Right lobe of liver (tissue), 6 donors: Measurements from ENCODE around the gene CDK5RAP1. TPM values are rescaled to one million over a fixed set of nuclear protein-coding genes. Genes with fewer than 3 reads are reported as not detected.
"Not testable (repeated sequence)": the region's sequence is repeated elsewhere in the genome, so short reads cannot be mapped to it uniquely, and the experiment has no call there.

Experiments
- ATAC-seq, 4 donors: fragments of 200-7000 bp; cut with Tn5 transposase; one replicate each; pipeline ENCODE4 v1.9.1; 2020; ENCODE audit warnings: mild to moderate bottlenecking in 4 of 4, moderate library complexity in 4 of 4
- DNase-seq, 3 donors: peaks; one replicate each; pipeline ENCODE4 v3.0.0-alpha.2; 2020
- H3K27ac ChIP-seq, 3 donors: fragments of 200-600 bp; one replicate each; pipeline ENCODE4 v1.8.0; 2022
- H3K27me3 ChIP-seq, 2 donors: fragments of 200-600 bp; one replicate each; pipeline ENCODE4 v1.8.0; 2022
- H3K36me3 ChIP-seq, 4 donors: fragments of 200-600 bp; sonication (generic) in 1 of 4; one replicate each; pipeline versions ENCODE4 v1.5.1 to v1.8.0; 2017 to 2022; ENCODE audit warnings: control low read depth in 1 of 4
- H3K4me1 ChIP-seq, 4 donors: fragments of 200-600 bp; sonication (generic) in 1 of 4; one replicate each; pipeline versions ENCODE4 v1.5.1 to v1.8.0; 2017 to 2022; ENCODE audit warnings: control low read depth in 1 of 4
- H3K4me3 ChIP-seq, 3 donors: fragments of 200-600 bp; one replicate each; pipeline ENCODE4 v1.8.0; 2022
- H3K9me3 ChIP-seq, 4 donors: fragments of 200-600 bp; sonication (generic) in 1 of 4; one replicate each; pipeline versions ENCODE4 v1.5.1 to v1.8.0; 2017 to 2022; ENCODE audit warnings: control low read depth in 1 of 4
- POLR2A ChIP-seq: fragments of 450-650 bp; IDR thresholded peaks from one replicate; pipeline ENCODE4 v1.6.1; 2017; ENCODE audit warnings: antibody characterized with exemption, mild to moderate bottlenecking
- WGBS: methylation state at CpG from one replicate; pipeline ENCODE4 v1.1.6; 2018; ENCODE audit warnings: low coverage, low lambda C conversion rate; ENCODE audit not compliant: insufficient coverage; ENCODE audit errors: missing lambda C conversion rate; 5-methylcytosine and 5-hydroxymethylcytosine counted together
- intact Hi-C, 2 donors: fragments of 100-400 bp; cut with DNase I; formaldehyde crosslinking; loops; one replicate each; pipeline versions ENCODE4 v1.11.2 to v1.14.1; 2022
- total RNA-seq, 6 experiments: library from RNA; depleted of rRNA in 2 of 6; stranded (reverse); fragments of >200 nt in 2 of 6; fragmentation: NEBNext Ultra II Directional in 3 of 6; extraction: Animal tissue kit (Norgen Biotek cat#: 25700) in 3 of 6; gene quantifications; one replicate each; pipeline versions ENCODE4 v1.1.0 to v1.2.4, GENCODE V29; 2016 to 2023
- TF ChIP-seq, protein P1 (sequence below), 4 donors: fragments of 200-600 bp in 3 of 4; fragments of 450-650 bp in 1 of 4; IDR thresholded peaks; one replicate each; pipeline versions ENCODE4 v1.5.1 to v1.8.0; 2016 to 2022; ENCODE audit warnings: antibody characterized with exemption in 4 of 4, mild to moderate bottlenecking in 2 of 4
- donor health status: DM: no; HTN: yes; CAD: no.
- donor health status: DM: no; HTN: no; CAD: no.
- donor health status: DM: no; HTN: no; CAD: no.
- donor health status: DM: no; HTN: yes; CAD: no.
- donor health status: DM: no; HTN: yes; CAD: no.

Gene CDK5RAP1
- total RNA-seq, 6 experiments from 2014 or later, result 10.9 to 21.6 (median 14.0) TPM

DNA sequence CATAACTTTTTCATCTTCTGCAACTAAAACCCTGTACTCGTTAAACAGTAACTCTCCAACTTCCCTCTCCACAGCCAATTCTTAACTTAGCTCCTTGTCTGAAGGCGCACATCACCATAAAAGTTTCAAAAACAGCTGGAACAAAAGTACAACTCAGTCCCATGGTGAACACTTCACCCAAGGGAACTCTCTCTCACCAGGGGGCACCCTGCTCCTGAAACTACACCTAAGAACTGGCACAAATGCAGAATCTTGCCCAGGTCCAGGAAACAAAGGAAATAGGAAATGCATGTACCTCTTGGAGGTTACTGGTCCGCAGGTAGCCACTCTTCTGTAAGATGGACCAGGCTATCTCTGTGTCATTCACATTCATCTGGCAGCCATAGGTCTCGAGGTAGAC is 6.6 kb downstream of the CDK5RAP1 start:
- no peaks in the 10 kb centered on the region for H3K9me3 ChIP-seq
- DNase-seq (no peak), ATAC-seq (no peak)
- 90% methylated on average over 3 of the region's 4 CpGs for WGBS
- TF ChIP-seq, protein P1, sequence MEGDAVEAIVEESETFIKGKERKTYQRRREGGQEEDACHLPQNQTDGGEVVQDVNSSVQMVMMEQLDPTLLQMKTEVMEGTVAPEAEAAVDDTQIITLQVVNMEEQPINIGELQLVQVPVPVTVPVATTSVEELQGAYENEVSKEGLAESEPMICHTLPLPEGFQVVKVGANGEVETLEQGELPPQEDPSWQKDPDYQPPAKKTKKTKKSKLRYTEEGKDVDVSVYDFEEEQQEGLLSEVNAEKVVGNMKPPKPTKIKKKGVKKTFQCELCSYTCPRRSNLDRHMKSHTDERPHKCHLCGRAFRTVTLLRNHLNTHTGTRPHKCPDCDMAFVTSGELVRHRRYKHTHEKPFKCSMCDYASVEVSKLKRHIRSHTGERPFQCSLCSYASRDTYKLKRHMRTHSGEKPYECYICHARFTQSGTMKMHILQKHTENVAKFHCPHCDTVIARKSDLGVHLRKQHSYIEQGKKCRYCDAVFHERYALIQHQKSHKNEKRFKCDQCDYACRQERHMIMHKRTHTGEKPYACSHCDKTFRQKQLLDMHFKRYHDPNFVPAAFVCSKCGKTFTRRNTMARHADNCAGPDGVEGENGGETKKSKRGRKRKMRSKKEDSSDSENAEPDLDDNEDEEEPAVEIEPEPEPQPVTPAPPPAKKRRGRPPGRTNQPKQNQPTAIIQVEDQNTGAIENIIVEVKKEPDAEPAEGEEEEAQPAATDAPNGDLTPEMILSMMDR (IDR thresholded peaks at IDR 0.05), result peak in 1 of 4 donors; percentile 20
- TF ChIP-seq POLR2A, result no peak
- H3K27ac ChIP-seq, result no peak overlapping the region
- intact Hi-C loops, result no loop called here
- H3K4me1 ChIP-seq, result no peaks in the 10 kb centered on the region
- peaks cover 2 to 43% (median 14%) of the 10 kb centered on the region in 4 donors for H3K36me3 ChIP-seq
- H3K4me3 ChIP-seq, result no peak overlapping the region
- H3K27me3 ChIP-seq, result no peaks in the 10 kb centered on the region

DNA sequence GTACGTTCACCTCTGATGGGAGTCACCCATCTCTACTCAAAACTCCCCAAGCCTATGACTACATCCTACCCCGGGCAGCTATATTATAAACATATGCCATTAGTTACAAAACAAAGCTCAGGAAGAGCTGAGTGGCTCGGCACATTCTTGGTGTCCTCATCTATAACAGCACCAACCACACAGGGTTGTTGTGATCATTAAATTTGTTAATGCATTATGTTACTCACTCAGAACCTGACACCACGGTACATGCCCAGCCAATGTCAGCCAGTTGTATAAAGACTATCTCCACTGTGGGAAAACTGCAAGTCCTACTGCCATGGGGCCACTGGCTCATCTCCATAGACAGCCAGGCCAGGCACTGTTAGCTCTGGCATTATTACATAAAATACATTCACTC is 7.7 kb downstream of the CDK5RAP1 start:
- no peak for ATAC-seq
- H3K4me1 ChIP-seq, result no peaks in the 10 kb centered on the region
- H3K27ac ChIP-seq, result no peak overlapping the region
- no peak overlapping the region for H3K4me3 ChIP-seq
- intact Hi-C loops, result no loop called here
- no peak for DNase-seq
- no peaks in the 10 kb centered on the region for H3K9me3 ChIP-seq
- TF ChIP-seq, protein P1 (IDR thresholded peaks at IDR 0.05), result no peak
- no peak for TF ChIP-seq POLR2A
- 93% methylated on average over 4 of the region's 4 CpGs for WGBS
- H3K27me3 ChIP-seq, result no peaks in the 10 kb centered on the region
- H3K36me3 ChIP-seq, result peaks cover 2 to 43% (median 14%) of the 10 kb centered on the region in 4 donors

DNA sequence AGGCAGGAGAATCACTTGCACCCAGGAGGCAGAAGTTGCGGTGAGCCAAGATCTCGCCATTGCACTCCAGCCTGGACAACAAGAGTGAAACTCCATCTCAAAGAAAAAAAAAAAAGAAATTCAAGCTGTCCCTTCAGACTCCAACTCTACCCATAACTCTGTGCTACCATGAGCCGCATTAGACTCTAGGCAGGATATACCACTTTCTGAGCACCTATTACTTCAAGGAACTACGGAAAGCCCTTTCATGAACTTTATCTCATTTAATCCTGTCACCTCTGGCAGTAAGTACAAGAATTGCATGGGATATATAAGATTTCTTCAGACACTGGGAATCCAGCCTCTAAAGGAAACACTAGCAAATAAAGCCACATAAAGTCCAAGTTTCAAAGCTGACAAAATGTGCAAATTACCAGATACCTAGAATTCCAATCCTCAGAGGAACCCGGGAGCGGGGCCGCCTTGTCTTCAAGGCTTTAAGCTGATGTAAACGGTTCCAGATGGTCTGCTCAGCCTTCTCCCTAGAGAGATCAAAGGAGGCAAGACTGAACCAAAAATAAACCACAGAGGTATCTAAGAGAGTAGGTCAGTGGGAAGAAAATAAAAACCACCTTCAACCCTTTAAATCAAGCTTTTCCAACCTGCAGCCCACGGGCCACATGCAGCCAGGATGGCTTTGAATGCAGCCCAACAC is 9.4 kb downstream of the CDK5RAP1 start:
- WGBS, result 87% methylated on average over 9 of the region's 9 CpGs
- H3K9me3 ChIP-seq, result no peaks in the 10 kb centered on the region
- DNase-seq (no peak), ATAC-seq (no peak)
- TF ChIP-seq, protein P1 (IDR thresholded peaks at IDR 0.05), result no peak
- TF ChIP-seq POLR2A, result no peak
- H3K27me3 ChIP-seq, result no peaks in the 10 kb centered on the region
- no peak overlapping the region for H3K4me3 ChIP-seq
- intact Hi-C loops, result no loop called here
- H3K36me3 ChIP-seq, result peaks cover 2 to 51% (median 14%) of the 10 kb centered on the region in 4 donors
- no peaks in the 10 kb centered on the region for H3K4me1 ChIP-seq
- H3K27ac ChIP-seq, result no peak overlapping the region

DNA sequence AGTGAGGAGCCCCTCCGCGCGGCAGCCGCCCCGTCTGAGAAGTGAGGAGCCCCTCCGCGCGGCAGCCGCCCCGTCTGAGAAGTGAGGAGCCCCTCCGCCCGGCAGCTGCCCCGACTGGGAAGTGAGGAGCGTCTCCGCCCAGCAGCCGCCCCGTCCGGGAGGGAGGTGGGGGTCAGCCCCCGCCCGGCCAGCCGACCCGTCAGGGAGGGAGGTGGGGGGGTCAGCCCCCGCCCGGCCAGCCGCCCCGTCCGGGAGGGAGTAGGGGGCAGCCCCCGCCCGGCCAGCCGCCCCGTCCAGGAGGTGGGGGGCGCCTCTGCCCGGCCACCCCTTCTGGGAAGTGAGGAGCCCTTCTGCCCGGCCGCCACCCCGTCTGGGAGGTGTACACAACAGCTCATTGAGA is 12.0 kb downstream of the CDK5RAP1 start:
- H3K27ac ChIP-seq, H3K4me3 ChIP-seq, DNase-seq, H3K4me1 ChIP-seq, H3K27me3 ChIP-seq, intact Hi-C loops, ATAC-seq, H3K9me3 ChIP-seq: not testable (repeated sequence)
- WGBS, result 100% methylated on average over 3 of the region's 36 CpGs
- H3K36me3 ChIP-seq, result peaks cover 2 to 65% (median 18%) of the 10 kb centered on the region in 4 donors

DNA sequence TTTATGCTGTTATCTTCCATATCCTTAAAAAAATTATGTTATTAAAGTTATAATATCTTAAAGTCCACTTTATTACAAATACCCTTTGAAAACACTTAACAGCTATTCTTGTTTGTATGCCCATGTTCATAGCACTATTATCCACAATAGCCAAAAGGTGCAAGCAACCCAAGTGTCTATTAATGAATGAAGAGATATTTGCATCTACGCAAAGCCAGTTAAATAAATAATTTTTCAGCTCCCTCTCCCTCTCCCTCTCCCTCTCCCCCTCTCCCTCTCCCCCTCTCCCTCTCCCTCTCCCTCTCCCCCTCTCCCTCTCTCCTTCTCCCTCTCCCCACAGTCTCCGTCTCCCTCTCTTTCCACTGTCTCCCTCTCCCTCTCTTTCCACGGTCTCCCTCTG is 13.1 kb downstream of the CDK5RAP1 start:
- Histone ChIP-seq H3K9me3 (no peaks in the 10 kb centered on the region), H3K36me3 (peaks cover 2 to 59% (median 16%) of the 10 kb centered on the region in 4 donors)

More for the DNA sequence above, 13.1 kb downstream of the CDK5RAP1 start:
- intact Hi-C loops, result no loop called here
- DNase-seq, result no peak
- 89% methylated on average over 3 of the region's 3 CpGs for WGBS
- Histone ChIP-seq H3K4me3 (no peak overlapping the region), H3K27ac (no peak overlapping the region), H3K27me3 (no peaks in the 10 kb centered on the region), H3K4me1 (no peaks in the 10 kb centered on the region)
- TF ChIP-seq POLR2A, result no peak
- TF ChIP-seq, protein P1 (IDR thresholded peaks at IDR 0.05), result no peak
- no peak for ATAC-seq
